ENCODE results near the gene CIRBP. TPM values are rescaled to one million over a fixed set of nuclear protein-coding genes. Genes with fewer than 3 reads are reported as not detected.
A peak's percentile ranks its signal among the peaks of the same experiment; 100 is the strongest.

Gene CIRBP
- total and polyA plus RNA-seq, 9 of the 15 experiments (the other 6 are each of a cell fraction or from before 2014, with no cell fraction given): 20.5 to 327 (median 176) TPM

DNA sequence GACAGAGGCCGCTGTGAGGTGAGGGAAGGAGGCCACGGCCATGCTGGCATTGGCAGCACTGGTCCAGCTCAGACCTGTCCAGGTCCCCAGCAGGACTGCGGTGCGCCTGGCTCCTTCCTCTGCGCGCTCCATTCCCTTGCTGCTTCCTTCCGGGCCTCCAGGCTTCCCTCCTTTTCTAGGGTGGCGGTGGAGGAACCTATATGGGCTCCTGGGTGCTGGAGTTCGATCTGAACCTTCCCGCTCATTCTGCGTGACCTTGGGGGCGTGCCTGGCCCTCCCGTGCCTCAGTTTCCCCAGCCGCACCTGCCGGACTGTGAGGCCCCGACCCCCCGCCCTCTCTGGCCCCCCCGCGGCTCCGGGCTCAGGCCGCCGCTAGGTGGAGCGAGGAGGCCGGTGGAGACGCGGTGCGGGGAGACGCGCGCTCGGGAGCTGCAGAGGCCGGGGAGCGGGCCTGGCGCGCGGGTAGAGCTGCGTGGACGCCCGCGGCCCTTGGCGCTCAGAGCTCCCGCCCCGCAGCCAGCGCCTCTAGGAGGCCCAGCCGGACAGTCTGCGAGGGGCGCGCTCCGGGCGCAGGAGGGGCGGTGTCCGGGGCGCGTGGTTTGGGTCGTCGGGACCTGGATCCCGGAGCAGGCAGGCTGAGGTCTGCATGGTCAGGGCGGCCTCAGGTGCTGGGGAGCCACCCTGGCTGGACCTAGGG, 46.5 kb downstream of the CIRBP start (continued):
- TF ChIP-seq MITF (IDR thresholded peaks at IDR 0.05): no peak
- peak; percentile 95 for TF ChIP-seq ZBTB7A (IDR thresholded peaks at IDR 0.05; ENCODE audit: borderline replicate concordance, control insufficient read depth, low read depth, low read length)
- TF ChIP-seq CREB1 (IDR thresholded peaks at IDR 0.05): no peak
- TF ChIP-seq CREB1 (CRISPR knock-in tag; IDR thresholded peaks at IDR 0.05): peak; percentile 43; the same call in 1 of the 2 replicates
- no peak for TF ChIP-seq BMI1 (IDR thresholded peaks at IDR 0.05; ENCODE audit: low read length)
- TF ChIP-seq ZNF134 (CRISPR knock-in tag; conservative IDR thresholded peaks at IDR 0.05): no peak
- peak in 1 of 3 experiments; percentile 24 for TF ChIP-seq YY1 (IDR thresholded peaks at IDR 0.05; ENCODE audit: borderline replicate concordance in 1 of 3, control insufficient read depth in 1 of 3, extremely low read depth in 1 of 3, insufficient read depth in 3 of 3, insufficient read length in 1 of 3, insufficient replicate concordance in 2 of 3, low read depth in 1 of 3, low read length in 2 of 3)
- no peak for TF ChIP-seq BHLHE40 (IDR thresholded peaks at IDR 0.05; ENCODE audit: low read length)
- no peak for TF ChIP-seq ZNF551 (CRISPR knock-in tag; IDR thresholded peaks at IDR 0.05)
- TF ChIP-seq, protein P1, sequence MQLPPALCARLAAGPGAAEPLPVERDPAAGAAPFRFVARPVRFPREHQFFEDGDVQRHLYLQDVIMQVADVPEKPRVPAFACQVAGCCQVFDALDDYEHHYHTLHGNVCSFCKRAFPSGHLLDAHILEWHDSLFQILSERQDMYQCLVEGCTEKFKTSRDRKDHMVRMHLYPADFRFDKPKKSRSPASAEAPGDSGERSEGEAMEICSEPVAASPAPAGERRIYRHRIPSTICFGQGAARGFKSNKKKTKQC (CRISPR knock-in tag; IDR thresholded peaks at IDR 0.05): peak; percentile 21; the same call in 1 of the 2 replicates
- TF ChIP-seq E2F6 (IDR thresholded peaks at IDR 0.05; ENCODE audit: borderline replicate concordance in 1 of 2, extremely low read depth in 1 of 2, insufficient read depth in 1 of 2, insufficient read length in 1 of 2, low read depth in 1 of 2, low read length in 1 of 2, poor library complexity in 1 of 2, severe bottlenecking in 1 of 2): peak; percentile 39 to 61
- no peak for TF ChIP-seq MAFK (IDR thresholded peaks at IDR 0.05; ENCODE audit: low read length)
- TF ChIP-seq E2F5 (CRISPR knock-in tag; IDR thresholded peaks at IDR 0.05): no peak

Data from K562 (cell line).